Body of pancreas (tissue), 4 donors: ENCODE results near the gene PRRT1.

Experiments
- CTCF ChIP-seq, 7 experiments: fragments of 450-650 bp in 4 of 7; fragments of 200-600 bp in 3 of 7; sonication (generic) in 3 of 7; IDR thresholded peaks; one replicate each; pipeline ENCODE4 v1.5.1; 2016 to 2019; ENCODE audit warnings: antibody characterized with exemption in 7 of 7
- POLR2A ChIP-seq, 3 donors: fragments of 450-650 bp; IDR thresholded peaks; one replicate each; pipeline ENCODE4 v1.6.1; 2016; ENCODE audit warnings: antibody characterized with exemption in 3 of 3, mild to moderate bottlenecking in 2 of 3

GRCh38 chr6:32146287-32146686, 5.5 kb downstream of the PRRT1 start:
- no peak for TF ChIP-seq CTCF (IDR thresholded peaks at IDR 0.05)
- TF ChIP-seq POLR2A (IDR thresholded peaks at IDR 0.05) = no peak
